GM04503 (cell line): ENCODE results near the gene MAP3K19.
A peak's percentile ranks its signal among the peaks of the same experiment; 100 is the strongest.
"Not testable (repeated sequence)": the region's sequence is repeated elsewhere in the genome, so short reads cannot be mapped to it uniquely, and the experiment has no call there.

Experiments
- DNase-seq: peaks from one replicate; pipeline ENCODE4 v3.0.0-alpha.2; 2012; ENCODE audit warnings: low read depth

MAP3K19 gene

DNA sequence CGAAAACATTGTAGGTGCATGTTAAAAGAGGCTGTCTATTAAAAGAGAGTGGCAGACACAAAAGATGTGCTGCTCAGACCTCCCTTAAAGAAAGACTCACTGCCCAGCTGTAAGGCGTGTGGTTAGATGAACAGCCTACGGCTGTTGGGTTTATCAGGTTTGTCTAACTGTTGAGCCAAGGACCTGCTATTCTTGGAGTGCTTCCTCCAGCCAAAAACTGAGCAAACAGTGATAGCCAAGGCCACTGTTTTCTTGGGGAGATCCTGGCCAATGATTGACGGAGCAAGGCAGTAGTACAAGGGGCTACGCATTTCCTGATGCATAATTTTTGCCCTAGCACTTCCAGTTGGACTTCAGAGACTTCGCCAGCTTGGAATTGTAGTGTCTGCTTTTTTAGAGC is 3.4 kb upstream of the MAP3K19 start:
- DNase-seq: no peak

DNA sequence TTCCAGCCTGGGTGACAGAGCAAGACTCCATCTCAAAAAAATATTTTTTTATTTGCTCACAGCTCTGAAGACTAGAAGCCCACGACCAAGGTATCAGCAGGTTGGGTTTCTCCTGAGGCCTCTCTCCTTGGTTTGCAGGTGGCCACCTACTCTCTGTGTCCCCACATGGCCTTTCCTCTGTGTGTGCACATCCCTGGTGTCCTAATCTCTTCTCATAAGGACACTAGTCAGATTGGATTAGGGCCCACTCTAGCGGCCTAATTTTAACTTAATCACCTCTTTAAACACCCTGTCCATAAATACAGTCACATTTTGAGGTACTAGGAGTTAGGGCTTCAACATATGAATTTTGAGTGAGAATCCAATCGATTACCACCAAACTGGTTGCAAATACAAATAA is 2.9 kb upstream of the MAP3K19 start:
- DNase-seq: no peak

DNA sequence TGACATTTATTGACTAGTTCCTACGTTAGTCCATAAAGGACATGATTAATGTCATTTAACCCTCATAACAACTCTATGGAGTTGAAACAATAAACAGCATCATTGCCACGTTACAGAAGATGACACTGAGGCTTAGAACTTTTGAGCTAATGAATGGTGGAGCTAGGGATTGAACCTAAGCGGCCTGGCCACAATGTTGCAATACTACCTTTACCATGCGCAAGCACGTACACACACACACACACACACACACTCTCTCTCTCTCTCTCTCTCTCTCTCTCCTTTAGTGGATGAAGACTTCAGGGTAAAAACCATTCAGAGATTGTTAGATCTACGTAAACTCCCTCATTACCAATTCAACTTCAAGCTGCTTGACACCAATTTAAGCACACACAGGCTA is 875 bp upstream of the MAP3K19 start:
- no peak for DNase-seq

DNA sequence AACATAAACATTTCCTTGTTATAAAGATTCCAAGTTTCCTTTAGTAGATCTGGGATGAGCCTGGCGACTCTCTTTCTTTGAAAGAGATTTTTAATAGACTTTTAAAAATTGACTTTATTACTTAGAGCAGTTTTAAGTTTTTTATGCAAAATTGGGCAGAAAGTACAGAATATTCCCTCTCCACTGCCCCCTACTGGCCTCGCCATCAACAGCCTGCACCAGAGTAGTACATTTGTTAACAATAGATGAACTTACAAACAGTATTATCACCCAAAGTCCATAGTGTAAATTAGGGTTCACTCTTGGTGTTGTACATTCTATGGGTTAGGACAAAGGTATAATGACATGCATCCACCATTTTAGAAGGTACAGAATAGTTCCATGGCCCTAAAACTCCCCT is 3.9 kb downstream of the MAP3K19 start:
- no peak for DNase-seq

DNA sequence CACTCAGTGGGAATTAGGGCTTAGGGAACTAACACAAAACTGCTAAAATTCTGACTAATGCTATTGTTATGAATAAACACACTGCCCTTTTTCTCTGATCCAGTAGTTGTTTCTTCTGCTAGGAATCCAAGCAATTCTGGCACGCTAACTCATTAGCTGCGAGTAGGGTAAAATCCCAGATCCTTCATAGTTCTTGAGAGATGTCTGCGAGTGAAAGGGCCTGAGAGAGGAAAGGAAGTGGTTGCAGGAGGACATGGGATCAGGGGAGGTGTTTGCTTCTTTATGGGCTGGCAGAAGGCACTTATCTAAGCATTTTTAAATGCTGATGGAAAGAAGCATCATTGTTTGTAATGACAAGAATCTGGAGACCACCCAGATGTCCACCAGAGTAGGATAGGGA is 9.4 kb downstream of the MAP3K19 start:
- DNase-seq: no peak

DNA sequence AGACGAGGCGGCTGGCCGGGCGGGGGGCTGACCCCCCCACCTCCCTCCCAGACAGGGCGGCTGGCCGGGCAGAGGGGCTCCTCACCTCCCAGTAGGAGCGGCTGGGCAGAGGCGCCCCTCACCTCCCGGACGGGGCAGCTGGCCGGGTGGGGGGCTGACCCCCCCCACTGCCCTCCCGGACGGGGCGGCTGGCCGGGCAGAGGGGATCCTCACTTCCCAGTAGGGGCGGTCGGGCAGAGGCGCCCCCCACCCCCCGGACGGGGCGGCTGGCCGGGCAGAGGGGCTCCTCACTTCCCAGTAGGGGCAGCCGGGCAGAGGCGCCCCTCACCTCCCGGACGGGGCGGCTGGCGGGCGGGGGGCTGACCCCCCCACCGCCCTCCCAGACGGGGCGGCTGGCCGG is 14.0 kb downstream of the MAP3K19 start:
- not testable (repeated sequence) for DNase-seq

DNA sequence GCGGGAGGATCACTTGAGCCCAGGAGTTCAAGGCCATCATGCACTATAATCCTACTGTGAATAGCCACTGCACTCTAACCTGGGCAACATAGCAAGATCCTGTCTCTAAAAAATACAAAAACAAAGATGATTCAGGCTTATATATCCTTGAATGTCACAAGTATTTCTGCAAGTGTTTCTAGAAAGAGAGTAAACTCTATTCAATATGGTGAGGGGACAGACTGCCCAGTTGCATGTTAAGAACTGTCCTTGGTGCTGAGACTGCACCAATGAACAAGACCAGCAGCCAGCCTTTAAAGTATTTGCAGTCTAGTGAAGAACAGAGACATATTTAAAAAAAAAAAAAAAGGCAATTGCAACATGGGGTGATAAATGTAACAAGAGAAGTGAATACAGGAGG is 16.4 kb downstream of the MAP3K19 start:
- no peak for DNase-seq

DNA sequence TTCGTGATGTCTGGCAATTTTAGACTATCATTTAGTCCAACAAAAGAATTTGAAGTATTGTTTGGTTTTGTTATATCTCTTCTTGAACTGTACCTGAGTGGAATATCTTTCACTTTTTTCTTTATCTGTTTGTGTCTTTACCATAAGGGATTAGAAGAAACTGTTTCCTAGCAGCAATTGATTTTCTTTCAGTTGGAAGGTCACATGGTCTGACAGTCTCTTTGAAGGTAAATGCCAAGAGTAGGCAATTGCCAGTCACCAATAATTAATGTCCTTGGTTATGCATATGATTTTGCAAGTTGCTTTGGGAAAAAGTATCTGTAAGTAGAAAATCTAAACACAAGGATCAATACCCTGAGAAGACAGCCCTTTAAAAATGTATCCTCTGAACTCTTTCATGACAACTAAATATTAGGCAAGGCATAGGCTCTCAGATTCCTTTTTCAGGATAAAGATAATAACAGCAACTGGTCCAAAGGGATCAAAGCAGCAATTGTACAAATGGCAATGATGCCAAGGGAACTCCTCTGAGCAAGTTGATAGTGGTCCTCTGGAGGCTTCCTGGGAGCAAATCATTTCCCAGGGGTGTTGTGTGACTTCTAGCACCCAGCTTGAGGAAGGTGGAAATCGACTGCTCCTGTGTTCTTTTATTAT is 17.6 kb downstream of the MAP3K19 start:
- no peak for DNase-seq

DNA sequence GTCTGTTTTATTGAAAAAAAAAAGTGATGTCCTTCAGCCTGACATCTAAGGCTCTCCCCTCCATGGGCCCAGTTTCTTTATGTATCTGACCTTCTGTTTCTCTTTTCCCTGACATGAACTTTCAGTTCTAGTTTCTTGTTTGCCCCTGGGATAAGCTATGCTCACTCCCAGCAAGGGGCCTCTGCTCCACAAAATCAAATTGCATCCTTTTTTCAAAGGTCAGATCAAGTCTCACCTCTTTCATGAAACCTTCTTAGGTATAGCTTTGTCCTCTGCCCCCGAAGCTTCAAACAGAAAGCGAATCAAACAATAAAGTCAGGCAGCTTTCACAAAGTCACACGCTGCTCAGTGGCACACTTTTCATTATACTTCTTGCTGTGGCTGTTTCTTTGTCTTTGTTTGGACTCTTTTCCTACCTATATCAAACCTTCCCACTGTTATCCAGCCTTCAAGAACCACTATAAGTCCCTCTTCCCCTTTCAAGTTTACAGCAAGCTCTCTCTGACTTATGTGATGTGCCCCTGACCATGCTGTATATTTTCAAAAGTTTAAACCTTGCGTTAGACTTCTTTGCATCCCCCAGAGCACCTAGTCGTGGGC is 23.3 kb downstream of the MAP3K19 start:
- no peak for DNase-seq

DNA sequence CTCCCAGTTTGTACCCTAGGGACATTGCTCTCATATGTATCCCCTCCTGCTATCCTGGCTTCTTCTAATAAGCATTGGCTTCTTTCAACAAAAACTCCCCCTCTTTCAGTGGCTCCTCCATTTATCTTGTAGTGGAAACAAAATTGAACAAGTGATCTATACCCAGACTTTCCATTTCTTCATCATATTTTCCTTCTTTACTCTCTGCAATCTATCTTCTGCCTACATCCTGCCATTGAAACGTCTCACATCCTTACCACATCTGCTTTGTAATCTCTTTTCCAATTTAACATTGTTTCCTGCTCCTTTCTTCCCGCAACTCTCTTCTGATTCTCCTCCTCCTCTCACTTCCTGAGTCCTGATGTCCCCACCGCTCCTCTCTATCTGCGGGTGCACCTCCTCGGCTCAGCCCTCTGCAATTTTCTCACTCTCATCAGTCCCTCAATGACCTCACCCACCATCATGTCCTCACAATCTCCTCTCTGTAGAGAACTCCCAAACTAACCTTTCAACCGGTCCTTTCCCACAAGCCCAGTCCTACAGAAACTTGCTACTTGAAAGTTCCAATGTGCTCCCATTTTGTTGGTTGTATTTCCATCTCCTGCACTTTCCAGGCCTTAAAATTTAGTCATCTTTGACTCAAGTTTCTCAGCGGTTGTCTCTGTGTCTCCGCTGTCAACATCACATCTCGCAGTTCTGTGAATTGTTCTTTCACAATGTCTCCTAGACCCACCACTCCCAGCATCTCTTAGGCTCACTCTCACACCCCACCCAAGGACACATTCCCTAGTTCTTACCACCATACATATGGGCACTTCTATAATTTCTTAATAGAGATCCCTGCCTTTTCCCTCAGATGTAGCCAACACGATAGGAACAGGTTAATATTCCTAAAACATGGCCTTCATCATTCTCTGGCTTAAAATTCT is 24.0 kb downstream of the MAP3K19 start:
- DNase-seq: no peak

DNA sequence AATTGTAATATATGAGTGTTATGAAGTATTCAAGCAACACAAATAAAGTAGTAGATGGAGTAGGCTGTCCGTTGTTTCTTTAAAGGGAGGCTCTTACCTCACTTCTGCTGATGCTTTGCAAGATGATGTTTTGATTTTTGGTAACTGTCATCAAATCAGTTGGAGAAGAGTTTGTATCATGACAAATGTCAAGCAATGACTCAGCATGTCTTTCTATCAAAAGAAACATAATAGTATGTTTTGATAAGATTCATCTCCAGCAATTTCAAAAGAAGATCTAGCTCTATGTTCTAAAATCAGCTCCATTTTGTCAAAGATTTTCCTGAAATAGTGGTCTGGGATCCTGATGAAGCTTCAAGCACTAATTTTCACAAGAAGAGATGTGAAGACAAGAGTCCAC is 25.6 kb downstream of the MAP3K19 start:
- DNase-seq: no peak

DNA sequence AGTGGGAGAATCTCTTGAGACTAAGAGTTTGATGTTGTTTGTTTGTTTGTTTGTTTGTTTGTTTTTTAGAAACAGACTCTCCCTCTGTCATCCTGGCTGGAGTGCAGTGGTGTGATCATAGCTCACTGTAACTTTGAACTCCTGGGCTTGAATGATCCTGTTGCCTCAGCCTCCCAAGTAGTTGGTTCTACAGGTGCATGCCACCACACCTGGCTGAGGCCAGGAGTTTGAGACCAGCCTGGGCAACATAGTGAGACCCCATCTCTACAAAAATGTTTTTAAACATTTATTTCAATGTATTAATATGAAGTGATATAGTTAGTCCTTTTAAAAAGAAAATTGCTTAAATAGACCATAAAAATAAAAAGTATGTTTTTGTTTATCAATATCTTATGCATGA is 35.6 kb downstream of the MAP3K19 start:
- no peak for DNase-seq

DNA sequence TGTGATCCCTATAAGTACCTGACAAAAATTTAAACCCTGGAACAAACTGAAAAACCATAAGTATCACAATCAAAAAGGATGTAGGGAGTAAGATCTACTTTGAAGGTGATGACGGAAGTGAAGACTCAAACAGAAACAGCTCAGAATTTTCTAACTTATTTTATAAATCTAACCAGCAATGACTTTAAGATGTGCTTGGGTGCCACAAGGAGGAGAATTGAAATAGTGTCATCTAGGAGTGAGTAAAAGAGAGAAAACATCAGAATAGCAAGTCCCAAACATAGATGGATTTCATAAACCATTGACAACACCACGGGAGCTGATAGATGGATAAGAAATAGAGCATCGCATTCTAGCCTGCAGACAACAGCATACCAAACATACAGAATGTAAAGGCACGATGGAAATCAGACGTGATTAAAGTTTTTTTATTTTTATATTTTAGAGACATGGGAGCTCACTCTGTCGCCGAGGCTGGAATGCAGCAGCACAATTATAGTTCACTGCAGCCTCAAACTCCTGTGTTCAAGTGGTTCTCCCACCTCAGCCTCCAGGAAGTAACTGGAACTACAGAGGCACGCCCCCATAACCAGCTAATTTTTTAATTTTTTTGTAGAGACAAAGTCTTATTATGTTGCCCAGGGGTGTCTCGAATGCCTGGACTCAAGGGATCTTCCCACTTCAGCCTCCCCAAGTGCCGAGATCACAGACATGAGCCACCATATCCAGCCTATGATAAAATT is 36.9 kb downstream of the MAP3K19 start:
- no peak for DNase-seq

DNA sequence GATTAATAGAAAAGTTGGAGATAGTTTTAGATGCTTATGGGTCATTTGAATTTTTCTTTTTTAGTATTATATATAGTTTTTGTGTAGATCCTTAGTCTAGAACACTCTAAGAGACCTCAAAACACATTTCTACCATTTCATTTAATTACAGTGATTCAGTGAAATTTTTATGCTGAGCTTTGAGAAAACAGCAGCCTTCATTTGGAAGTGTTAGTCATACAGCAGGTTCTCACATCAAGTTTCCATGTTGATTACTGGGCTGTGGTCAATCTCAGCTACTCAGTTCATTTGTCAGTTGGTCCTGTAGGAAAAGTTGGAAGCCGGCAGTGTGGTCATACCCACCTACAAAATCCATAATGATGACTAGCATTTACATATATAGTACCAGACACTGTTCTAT is 37.9 kb downstream of the MAP3K19 start:
- DNase-seq: no peak

DNA sequence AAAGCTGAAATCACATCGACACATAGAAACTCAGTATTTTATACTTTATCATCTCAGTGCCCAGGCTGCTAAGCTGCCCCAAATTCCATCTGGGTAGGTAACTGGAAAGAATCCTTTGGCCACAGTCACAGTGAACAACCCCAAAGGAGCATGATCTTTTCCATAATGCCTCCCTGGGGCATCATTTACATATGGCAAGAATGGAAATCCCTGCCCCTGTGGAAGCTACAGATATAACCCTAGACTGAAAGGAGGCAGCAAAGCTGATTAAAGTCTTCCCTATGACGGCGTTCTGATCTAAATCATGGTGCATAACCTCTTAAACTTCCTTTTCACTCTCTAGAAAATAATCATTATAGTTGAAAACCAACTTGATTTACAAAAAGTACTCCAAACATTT is 41.5 kb downstream of the MAP3K19 start:
- DNase-seq: no peak

DNA sequence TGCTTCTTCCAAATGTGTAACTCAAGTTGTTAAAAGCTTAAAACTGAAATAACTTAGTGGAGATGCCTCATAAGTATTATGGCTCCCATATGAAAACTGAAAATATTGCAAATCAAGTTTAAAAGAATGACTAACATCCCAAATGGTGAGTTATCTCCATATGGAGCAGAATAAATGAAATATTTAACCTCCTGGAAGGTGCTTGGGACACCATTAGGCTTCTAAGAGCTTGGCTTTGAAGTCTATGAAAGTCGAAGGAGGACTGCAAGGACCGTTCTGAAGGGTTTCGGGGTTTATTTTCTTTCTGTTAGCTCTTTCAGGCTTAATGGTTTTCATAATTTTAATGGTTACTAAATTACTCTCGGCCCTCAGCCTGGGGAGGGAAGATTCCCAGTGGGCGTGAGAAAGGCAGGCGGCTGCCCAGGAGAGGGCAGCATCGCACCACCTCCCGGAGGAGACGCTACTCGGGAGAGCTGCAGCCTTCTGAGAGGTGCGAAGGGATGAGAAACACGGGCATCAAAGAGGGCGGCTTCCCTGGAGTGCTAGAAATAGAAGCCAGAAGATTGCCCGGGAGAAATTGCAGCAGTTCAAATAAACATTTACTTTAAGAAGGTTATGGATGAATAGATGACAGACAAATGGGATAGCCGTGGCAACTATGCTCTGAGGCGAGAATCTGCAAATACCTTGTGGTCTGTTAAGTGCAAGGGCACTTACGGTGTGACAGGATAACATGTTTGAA is 43.1 kb downstream of the MAP3K19 start:
- DNase-seq: peak; percentile 11

DNA sequence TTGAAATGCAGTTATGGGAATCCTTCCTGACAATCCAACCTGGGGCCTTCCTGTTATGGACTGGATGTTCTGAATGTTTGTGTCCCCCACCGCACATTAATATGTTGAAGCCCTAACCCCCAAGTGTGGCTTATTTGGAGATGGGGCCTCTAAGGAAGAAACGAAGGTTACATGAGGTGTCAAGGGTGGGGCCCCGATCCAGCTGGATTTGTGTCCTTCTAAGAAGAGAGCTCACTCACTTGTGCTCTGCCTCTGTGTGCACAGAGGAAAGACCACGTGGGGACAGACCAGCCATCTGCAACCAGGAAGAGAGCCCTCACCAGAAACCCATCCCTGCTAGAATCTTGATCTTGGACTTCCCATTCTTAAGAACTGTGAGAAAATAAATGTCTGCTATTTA is 44.4 kb downstream of the MAP3K19 start:
- DNase-seq: no peak

DNA sequence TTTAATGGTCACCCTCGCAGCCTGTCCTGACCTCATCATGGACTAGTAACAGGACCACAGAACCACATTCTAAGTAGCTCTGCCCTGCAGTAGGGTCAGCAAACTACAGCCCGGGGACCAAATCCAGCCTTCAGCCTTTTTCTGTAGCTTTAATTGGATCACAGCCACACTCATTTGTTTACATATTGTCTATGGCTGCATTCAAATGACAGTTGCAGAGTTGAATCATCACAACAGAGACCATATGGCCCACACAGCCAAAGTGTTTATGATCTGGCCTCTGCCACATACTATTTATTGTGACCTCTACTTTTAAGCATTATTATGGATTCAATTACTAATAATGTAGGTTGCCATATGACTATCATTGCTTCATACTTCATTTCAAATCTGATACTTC is 47.7 kb downstream of the MAP3K19 start:
- DNase-seq: no peak

DNA sequence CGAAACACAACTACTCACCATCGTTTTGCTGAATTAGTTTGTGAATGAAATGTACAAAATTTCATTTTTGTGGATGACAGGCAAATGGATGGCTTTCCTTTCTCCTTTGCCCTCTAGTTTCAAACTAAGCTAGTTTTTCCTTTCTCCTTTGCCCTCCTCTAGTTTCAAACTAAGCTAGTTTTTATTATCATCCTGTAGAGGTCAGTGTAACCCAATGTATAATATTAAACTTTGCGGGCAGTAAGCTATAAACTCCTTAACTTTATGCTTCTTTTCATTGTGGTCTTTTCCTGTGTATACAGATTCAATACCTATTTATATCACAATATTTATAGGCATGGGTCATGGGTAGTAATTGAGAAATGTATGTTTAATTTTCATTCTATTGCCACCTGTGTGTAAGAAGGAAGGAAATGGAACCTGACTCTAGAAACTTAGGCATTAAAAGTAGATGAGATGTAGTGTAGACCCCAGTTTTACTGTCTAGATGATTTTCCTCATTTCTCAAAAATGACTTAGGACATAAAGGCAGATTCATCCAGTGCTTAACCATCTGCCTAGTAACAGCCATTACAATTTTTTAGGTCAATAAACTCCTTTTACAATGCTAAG is 58.1 kb downstream of the MAP3K19 start:
- DNase-seq: peak; percentile 2

DNA sequence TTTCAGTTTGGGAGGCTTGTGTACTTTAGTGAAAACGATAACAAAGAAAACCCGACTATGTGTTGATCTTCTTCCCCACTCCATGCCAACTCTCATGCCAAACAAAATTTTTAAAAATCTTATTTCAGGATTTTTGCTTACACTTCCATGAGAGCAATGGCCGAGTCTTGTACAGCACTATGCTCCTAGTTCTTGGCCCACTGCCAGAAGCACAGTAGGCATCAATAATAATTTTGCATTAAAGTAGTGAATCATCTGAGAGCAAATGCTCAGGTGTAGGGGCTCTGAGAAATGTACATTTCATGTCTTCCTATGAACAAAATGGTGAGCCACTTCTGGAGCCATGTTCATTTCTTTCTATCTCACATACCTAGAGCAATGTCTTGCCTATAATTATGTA is 62.2 kb downstream of the MAP3K19 start:
- no peak for DNase-seq

DNA sequence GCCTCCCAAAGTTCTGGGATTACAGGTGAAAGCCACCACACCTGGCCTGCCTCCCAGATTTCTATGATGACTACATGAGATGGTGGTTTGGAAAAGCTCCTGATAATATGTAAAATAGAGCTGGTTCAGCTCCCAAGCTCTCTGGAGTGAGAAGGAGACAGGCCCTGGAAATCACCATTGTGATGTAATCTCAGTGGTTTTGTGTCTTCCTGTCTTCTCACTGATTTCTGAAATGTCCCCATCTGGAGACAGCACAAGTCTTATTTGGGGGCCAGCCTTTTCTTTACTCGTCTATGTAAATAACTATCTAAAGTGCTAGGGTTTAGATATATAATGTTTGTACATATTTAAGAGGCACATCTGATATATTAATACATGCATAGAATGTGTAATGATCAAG is 64.6 kb downstream of the MAP3K19 start:
- no peak for DNase-seq
